HG03060 (cell line): Measurements from ENCODE around the gene FGF10.

Source experiments
- ATAC-seq: cut with Tn5 transposase; IDR thresholded peaks from one replicate; pipeline ENCODE4 v1.9.1; 2021; ENCODE audit warnings: low read depth, moderate number of reproducible peaks; ENCODE audit not compliant: unreplicated experiment

The FGF10 gene

GRCh38 chr5:44266882-44267576 lies 122.2 kb downstream of the FGF10 start:
- no peak for ATAC-seq

- ATAC-seq: no peak
Measured at GRCh38 chr5:44265713-44266112, 123.5 kb downstream of the FGF10 start.

- no peak for ATAC-seq
Measured at GRCh38 chr5:44260793-44261192, 128.4 kb downstream of the FGF10 start.

- ATAC-seq: no peak
Measured at GRCh38 chr5:44257653-44258365, 131.4 kb downstream of the FGF10 start.

GRCh38 chr5:44257221-44257620 lies 132.0 kb downstream of the FGF10 start:
- no peak for ATAC-seq
